HG03575 (cell line): ENCODE data around the gene ACO1.
A peak's percentile ranks its signal among the peaks of the same experiment; 100 is the strongest.
"Not testable (repeated sequence)": the region's sequence is repeated elsewhere in the genome, so short reads cannot be mapped to it uniquely, and the experiment has no call there.

Experiments used
- ATAC-seq: cut with Tn5 transposase; IDR thresholded peaks from one replicate; pipeline ENCODE4 v1.9.1; 2021; ENCODE audit not compliant: unreplicated experiment, insufficient number of reproducible peaks, low FRiP score; ENCODE audit errors: extremely low read depth

Gene ACO1

GRCh38 chr9:32384364-32385151 lies at the start of gene ACO1:
ACO1 (plus strand) TSS chr9:32384643; CDS start chr9:32405507, 20,864 bp downstream.
- peak; percentile 66 for ATAC-seq

- ATAC-seq, result no peak
These were observed 49.2 kb upstream of the ACO1 start for GRCh38 chr9:32334916-32335895.

- ATAC-seq, result no peak
These were observed 45.0 kb upstream of the ACO1 start for GRCh38 chr9:32339424-32339823.

GRCh38 chr9:32340361-32340760 lies 44.1 kb upstream of the ACO1 start:
- no peak for ATAC-seq

GRCh38 chr9:32344551-32345182 lies 39.8 kb upstream of the ACO1 start:
- ATAC-seq, result no peak

GRCh38 chr9:32345243-32345642 lies 39.2 kb upstream of the ACO1 start:
- ATAC-seq, result no peak

GRCh38 chr9:32347571-32347970 lies 36.9 kb upstream of the ACO1 start:
- no peak for ATAC-seq

GRCh38 chr9:32348106-32348695 lies 36.2 kb upstream of the ACO1 start:
- ATAC-seq, result no peak

- ATAC-seq, result no peak
These were observed 35.4 kb upstream of the ACO1 start for GRCh38 chr9:32349013-32349412.

- no peak for ATAC-seq
These were observed 33.8 kb upstream of the ACO1 start for GRCh38 chr9:32350682-32351081.

GRCh38 chr9:32351845-32352244 lies 32.6 kb upstream of the ACO1 start:
- no peak for ATAC-seq

GRCh38 chr9:32353476-32353875 lies 31.0 kb upstream of the ACO1 start:
- not testable (repeated sequence) for ATAC-seq

GRCh38 chr9:32359452-32359851 lies 25.0 kb upstream of the ACO1 start:
- ATAC-seq, result no peak

GRCh38 chr9:32360983-32361673 lies 23.3 kb upstream of the ACO1 start:
- no peak for ATAC-seq

- ATAC-seq, result no peak
These were observed 13.2 kb upstream of the ACO1 start for GRCh38 chr9:32371279-32371678.

GRCh38 chr9:32371679-32372078 lies 12.8 kb upstream of the ACO1 start:
- no peak for ATAC-seq

- ATAC-seq, result no peak
These were observed 8.2 kb upstream of the ACO1 start for GRCh38 chr9:32376285-32376684.

GRCh38 chr9:32378496-32378895 lies 5.9 kb upstream of the ACO1 start:
- ATAC-seq, result peak; percentile 75
